ENCODE results near the gene C10orf71.
A peak's percentile ranks its signal among the peaks of the same experiment; 100 is the strongest.

C10orf71 gene

GRCh38 chr10:49275896-49276295 lies 23.1 kb upstream of the C10orf71 start:
- DNase-seq, result no peak

GRCh38 chr10:49276596-49276995 lies 22.4 kb upstream of the C10orf71 start:
- DNase-seq, result peak in 2 of 3 donors; percentile 36 to 37

- peak; percentile 53 to 61 (median 55) for DNase-seq
Measured at GRCh38 chr10:49277973-49278372, 21.0 kb upstream of the C10orf71 start.

- no peak for DNase-seq
Measured at GRCh38 chr10:49278497-49278981, 20.4 kb upstream of the C10orf71 start.

- no peak for DNase-seq
Measured at GRCh38 chr10:49279015-49279880, 19.7 kb upstream of the C10orf71 start.

- peak; percentile 87 to 95 (median 91) for DNase-seq
Measured at GRCh38 chr10:49280001-49280408, 19.0 kb upstream of the C10orf71 start.

- no peak for DNase-seq
Measured at GRCh38 chr10:49281461-49281860, 17.5 kb upstream of the C10orf71 start.

- DNase-seq, result no peak
Measured at GRCh38 chr10:49282306-49282705, 16.7 kb upstream of the C10orf71 start.

GRCh38 chr10:49282879-49283341 lies 16.1 kb upstream of the C10orf71 start:
- peak; percentile 70 to 77 (median 72) for DNase-seq

GRCh38 chr10:49283491-49283890 lies 15.5 kb upstream of the C10orf71 start:
- DNase-seq, result no peak

- DNase-seq, result no peak
Measured at GRCh38 chr10:49284356-49284755, 14.6 kb upstream of the C10orf71 start.

GRCh38 chr10:49285232-49285631 lies 13.7 kb upstream of the C10orf71 start:
- DNase-seq, result peak; percentile 86 to 98 (median 97)

GRCh38 chr10:49286686-49287085 lies 12.3 kb upstream of the C10orf71 start:
- DNase-seq, result no peak

GRCh38 chr10:49287689-49288340 lies 11.2 kb upstream of the C10orf71 start:
- no peak for DNase-seq

GRCh38 chr10:49288341-49289065 lies 10.5 kb upstream of the C10orf71 start:
- DNase-seq, result no peak

- DNase-seq, result no peak
Measured at GRCh38 chr10:49289480-49289879, 9.5 kb upstream of the C10orf71 start.

- DNase-seq, result no peak
Measured at GRCh38 chr10:49290131-49290530, 8.8 kb upstream of the C10orf71 start.

- no peak for DNase-seq
Measured at GRCh38 chr10:49290607-49291006, 8.4 kb upstream of the C10orf71 start.

GRCh38 chr10:49292565-49293207 lies 6.3 kb upstream of the C10orf71 start:
- no peak for DNase-seq

- no peak for DNase-seq
Measured at GRCh38 chr10:49293208-49293603, 5.8 kb upstream of the C10orf71 start.

GRCh38 chr10:49294731-49295130 lies 4.2 kb upstream of the C10orf71 start:
- no peak for DNase-seq

- DNase-seq, result no peak
Measured at GRCh38 chr10:49295297-49295696, 3.7 kb upstream of the C10orf71 start.

- no peak for DNase-seq
Measured at GRCh38 chr10:49296382-49296781, 2.6 kb upstream of the C10orf71 start.
